Hepatocyte (in vitro differentiated cells): ENCODE data around the gene TEAD1.

ENCODE experiments used
- EZH2phosphoT487 ChIP-seq: fragments of 200-600 bp; sonication (generic); IDR thresholded peaks from one replicate; pipeline ENCODE4 v1.6.1; 2018; ENCODE audit warnings: antibody characterized with exemption, mild to moderate bottlenecking, low read depth, moderate library complexity; ENCODE audit not compliant: unreplicated experiment, severe bottlenecking
- TF ChIP-seq, protein P1 (sequence below): fragments of 200-600 bp; sonication (generic); IDR thresholded peaks from 2 replicates; pipeline ENCODE4 v1.5.1; 2016; ENCODE audit warnings: antibody characterized with exemption, mild to moderate bottlenecking; ENCODE audit not compliant: poor library complexity

DNA sequence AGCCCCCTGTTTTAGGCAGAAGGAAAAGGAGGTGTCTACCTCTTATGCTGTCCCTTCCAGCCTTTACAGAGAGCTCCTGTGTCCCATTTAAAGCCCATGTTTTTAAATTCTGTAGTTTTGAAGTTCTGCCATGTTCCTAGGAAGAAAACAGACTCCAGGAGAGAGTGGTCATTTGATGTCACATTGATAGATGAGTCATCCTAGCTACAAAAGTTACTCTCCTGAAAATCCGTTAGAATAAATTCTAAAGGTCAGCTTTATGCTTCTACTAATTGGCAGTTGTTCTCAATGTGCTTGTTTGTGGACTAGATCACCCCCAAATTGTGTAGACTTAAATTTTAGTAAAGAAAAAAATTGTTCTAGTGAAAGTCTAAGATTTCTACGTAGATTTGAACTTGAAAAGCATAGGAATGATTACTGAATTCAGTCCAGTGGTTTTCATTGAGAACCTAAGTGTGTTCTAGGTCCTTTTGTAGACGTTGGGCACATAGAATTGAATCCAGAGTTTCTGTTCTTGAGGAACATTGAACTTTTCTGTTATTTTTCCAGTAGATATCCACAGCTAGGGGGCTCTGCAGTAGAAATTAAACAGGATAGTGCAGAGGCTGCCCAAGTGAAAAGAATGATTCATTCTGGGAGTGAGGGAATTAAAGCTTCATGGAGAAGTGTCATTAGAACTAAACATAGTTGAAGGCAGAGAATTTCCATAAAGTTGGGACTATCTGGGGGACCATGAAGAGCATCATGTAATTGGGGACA, 194.3 kb downstream of the TEAD1 start:
- TF ChIP-seq EZH2phosphoT487, result no peak
- TF ChIP-seq, protein P1, sequence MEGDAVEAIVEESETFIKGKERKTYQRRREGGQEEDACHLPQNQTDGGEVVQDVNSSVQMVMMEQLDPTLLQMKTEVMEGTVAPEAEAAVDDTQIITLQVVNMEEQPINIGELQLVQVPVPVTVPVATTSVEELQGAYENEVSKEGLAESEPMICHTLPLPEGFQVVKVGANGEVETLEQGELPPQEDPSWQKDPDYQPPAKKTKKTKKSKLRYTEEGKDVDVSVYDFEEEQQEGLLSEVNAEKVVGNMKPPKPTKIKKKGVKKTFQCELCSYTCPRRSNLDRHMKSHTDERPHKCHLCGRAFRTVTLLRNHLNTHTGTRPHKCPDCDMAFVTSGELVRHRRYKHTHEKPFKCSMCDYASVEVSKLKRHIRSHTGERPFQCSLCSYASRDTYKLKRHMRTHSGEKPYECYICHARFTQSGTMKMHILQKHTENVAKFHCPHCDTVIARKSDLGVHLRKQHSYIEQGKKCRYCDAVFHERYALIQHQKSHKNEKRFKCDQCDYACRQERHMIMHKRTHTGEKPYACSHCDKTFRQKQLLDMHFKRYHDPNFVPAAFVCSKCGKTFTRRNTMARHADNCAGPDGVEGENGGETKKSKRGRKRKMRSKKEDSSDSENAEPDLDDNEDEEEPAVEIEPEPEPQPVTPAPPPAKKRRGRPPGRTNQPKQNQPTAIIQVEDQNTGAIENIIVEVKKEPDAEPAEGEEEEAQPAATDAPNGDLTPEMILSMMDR, result peak; percentile 20
